ENCODE results near the gene GSTT2B.
"Not testable (repeated sequence)": the region's sequence is repeated elsewhere in the genome, so short reads cannot be mapped to it uniquely, and the experiment has no call there.

Gene GSTT2B

GRCh38 chr22:23938328-23939016, 22.5 kb downstream of the GSTT2B start:
- no peak for DNase-seq

- DNase-seq = no peak
Measured at GRCh38 chr22:23926561-23926960, 34.4 kb downstream of the GSTT2B start.

GRCh38 chr22:23925020-23925606, 35.9 kb downstream of the GSTT2B start:
- DNase-seq = no peak

GRCh38 chr22:23922921-23923320, 38.1 kb downstream of the GSTT2B start:
- DNase-seq = no peak

- DNase-seq = not testable (repeated sequence)
Measured at GRCh38 chr22:23921586-23922201, 39.3 kb downstream of the GSTT2B start.

- DNase-seq = not testable (repeated sequence)
Measured at GRCh38 chr22:23920267-23920611, 40.8 kb downstream of the GSTT2B start.

GRCh38 chr22:23915290-23915689, 45.7 kb downstream of the GSTT2B start:
- DNase-seq = no peak

GRCh38 chr22:23913661-23914353, 47.2 kb downstream of the GSTT2B start:
- DNase-seq = peak; percentile 99

- DNase-seq = no peak
Measured at GRCh38 chr22:23913306-23913660, 47.7 kb downstream of the GSTT2B start.

GRCh38 chr22:23912293-23912903, 48.6 kb downstream of the GSTT2B start:
- no peak for DNase-seq

GRCh38 chr22:23911318-23911980, 49.5 kb downstream of the GSTT2B start:
- no peak for DNase-seq

- no peak for DNase-seq
Measured at GRCh38 chr22:23910496-23911190, 50.4 kb downstream of the GSTT2B start.

GRCh38 chr22:23909296-23909898, 51.6 kb downstream of the GSTT2B start:
- no peak for DNase-seq

GRCh38 chr22:23908587-23909205, 52.3 kb downstream of the GSTT2B start:
- no peak for DNase-seq

GRCh38 chr22:23907423-23907822, 53.6 kb downstream of the GSTT2B start:
- DNase-seq = not testable (repeated sequence)
